Measurements from ENCODE around the gene PNN.
A peak's percentile ranks its signal among the peaks of the same experiment; 100 is the strongest.
"Not testable (repeated sequence)": the region's sequence is repeated elsewhere in the genome, so short reads cannot be mapped to it uniquely, and the experiment has no call there.

The PNN gene

GRCh38 chr14:39174560-39175444 lies at the start of gene PNN:
Gene PNN (plus strand): TSS chr14:39175254. CDS start chr14:39175280, 26 bp downstream.
- peak; percentile 92 to 97 (median 93) for DNase-seq (ENCODE audit: low read depth in 2 of 3, low spot score in 1 of 3)

- not testable (repeated sequence) for DNase-seq (ENCODE audit: low read depth in 2 of 3, low spot score in 1 of 3)
Measured at GRCh38 chr14:39137835-39138234, 37.2 kb upstream of the PNN start.

GRCh38 chr14:39138440-39138839 lies 36.6 kb upstream of the PNN start:
- no peak for DNase-seq (ENCODE audit: low read depth in 2 of 3, low spot score in 1 of 3)

GRCh38 chr14:39140170-39140569 lies 34.9 kb upstream of the PNN start:
- DNase-seq (ENCODE audit: low read depth in 2 of 3, low spot score in 1 of 3) = no peak

GRCh38 chr14:39141623-39142022 lies 33.4 kb upstream of the PNN start:
- not testable (repeated sequence) for DNase-seq (ENCODE audit: low read depth in 2 of 3, low spot score in 1 of 3)

- not testable (repeated sequence) for DNase-seq (ENCODE audit: low read depth in 2 of 3, low spot score in 1 of 3)
Measured at GRCh38 chr14:39143226-39143625, 31.8 kb upstream of the PNN start.

- DNase-seq (ENCODE audit: low read depth in 2 of 3, low spot score in 1 of 3) = no peak
Measured at GRCh38 chr14:39145266-39145966, 29.6 kb upstream of the PNN start.

- no peak for DNase-seq (ENCODE audit: low read depth in 2 of 3, low spot score in 1 of 3)
Measured at GRCh38 chr14:39154594-39155189, 20.4 kb upstream of the PNN start.

GRCh38 chr14:39157491-39157890 lies 17.6 kb upstream of the PNN start:
- no peak for DNase-seq (ENCODE audit: low read depth in 2 of 3, low spot score in 1 of 3)

GRCh38 chr14:39158222-39158858 lies 16.7 kb upstream of the PNN start:
- no peak for DNase-seq (ENCODE audit: low read depth in 2 of 3, low spot score in 1 of 3)

- no peak for DNase-seq (ENCODE audit: low read depth in 2 of 3, low spot score in 1 of 3)
Measured at GRCh38 chr14:39160494-39160893, 14.6 kb upstream of the PNN start.

GRCh38 chr14:39167797-39168320 lies 7.2 kb upstream of the PNN start:
- not testable (repeated sequence) for DNase-seq (ENCODE audit: low read depth in 2 of 3, low spot score in 1 of 3)

GRCh38 chr14:39168591-39168990 lies 6.5 kb upstream of the PNN start:
- DNase-seq (ENCODE audit: low read depth in 2 of 3, low spot score in 1 of 3) = no peak

GRCh38 chr14:39169541-39169900 lies 5.5 kb upstream of the PNN start:
- no peak for DNase-seq (ENCODE audit: low read depth in 2 of 3, low spot score in 1 of 3)

- DNase-seq (ENCODE audit: low read depth in 2 of 3, low spot score in 1 of 3) = no peak
Measured at GRCh38 chr14:39173198-39173597, 1.9 kb upstream of the PNN start.

GRCh38 chr14:39175445-39176262 lies 600 bp downstream of the PNN start:
- peak in 1 of 3 donors; percentile 28 for DNase-seq (ENCODE audit: low read depth in 2 of 3, low spot score in 1 of 3)

- no peak for DNase-seq (ENCODE audit: low read depth in 2 of 3, low spot score in 1 of 3)
Measured at GRCh38 chr14:39176263-39177167, 1.5 kb downstream of the PNN start.

- DNase-seq (ENCODE audit: low read depth in 2 of 3, low spot score in 1 of 3) = no peak
Measured at GRCh38 chr14:39177168-39177545, 2.1 kb downstream of the PNN start.

- DNase-seq (ENCODE audit: low read depth in 2 of 3, low spot score in 1 of 3) = no peak
Measured at GRCh38 chr14:39179042-39179441, 4.0 kb downstream of the PNN start.

Data from stimulated activated CD4-positive, alpha-beta T cell treated with anti-CD3 and anti-CD28 coated beads, Interleukin-12 subunit alpha, Interleukin-12 subunit beta, amount 100 ng/mL, for 48 hours (primary cell).